NB4 (cell line): ENCODE data around the gene GXYLT2.
A peak's percentile ranks its signal among the peaks of the same experiment; 100 is the strongest.
"Not testable (repeated sequence)": the region's sequence is repeated elsewhere in the genome, so short reads cannot be mapped to it uniquely, and the experiment has no call there.

ENCODE experiments used
- DNase-seq: peaks from one replicate; pipeline ENCODE4 v3.0.0; 2010; ENCODE audit warnings: low read depth
- H3K4me3 ChIP-seq: one replicate; pipeline ENCODE4 v1.5.1; 2011; ENCODE audit warnings: mild to moderate bottlenecking, low read depth, low read length, moderate library complexity
- MYC ChIP-seq: IDR thresholded peaks from 2 replicates; pipeline ENCODE4 v1.6.1; 2011; ENCODE audit warnings: low read depth, low read length
- POLR2A ChIP-seq: IDR thresholded peaks from 2 replicates; pipeline ENCODE4 v1.6.1; 2011; ENCODE audit warnings: mild to moderate bottlenecking; ENCODE audit not compliant: insufficient read length; ENCODE audit errors: extremely low read depth
- TF ChIP-seq, protein P1 (sequence below): IDR thresholded peaks from 2 replicates; pipeline ENCODE4 v1.6.1; 2011; ENCODE audit warnings: low read depth, low read length
- TF ChIP-seq, protein P2 (sequence below): IDR thresholded peaks from one replicate; pipeline ENCODE4 v1.5.1; 2012; ENCODE audit warnings: low read depth, low read length

The GXYLT2 gene

DNA sequence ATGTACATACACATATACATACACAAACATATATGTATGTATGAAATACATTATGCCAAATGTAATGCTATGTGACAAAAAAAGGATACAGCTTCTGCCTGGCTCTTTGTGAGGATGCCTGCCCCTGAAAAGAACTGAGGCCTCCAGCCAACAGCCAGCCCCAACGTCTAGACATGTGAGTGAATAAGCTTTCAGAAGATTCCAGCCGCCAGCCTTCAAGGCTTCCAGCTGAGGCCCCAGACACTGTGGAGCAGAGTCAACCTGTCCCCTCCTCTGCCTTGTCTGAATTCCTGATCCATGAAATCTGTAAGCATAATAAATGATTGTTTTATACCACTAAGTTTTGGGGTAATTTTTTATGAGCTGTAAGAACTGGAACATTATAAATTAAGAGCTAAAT, 24.7 kb downstream of the GXYLT2 start:
- DNase-seq = no peak
- TF ChIP-seq POLR2A (no peak), MYC (no peak)
- TF ChIP-seq, protein P1, sequence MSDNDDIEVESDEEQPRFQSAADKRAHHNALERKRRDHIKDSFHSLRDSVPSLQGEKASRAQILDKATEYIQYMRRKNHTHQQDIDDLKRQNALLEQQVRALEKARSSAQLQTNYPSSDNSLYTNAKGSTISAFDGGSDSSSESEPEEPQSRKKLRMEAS = no peak
- TF ChIP-seq, protein P2, sequence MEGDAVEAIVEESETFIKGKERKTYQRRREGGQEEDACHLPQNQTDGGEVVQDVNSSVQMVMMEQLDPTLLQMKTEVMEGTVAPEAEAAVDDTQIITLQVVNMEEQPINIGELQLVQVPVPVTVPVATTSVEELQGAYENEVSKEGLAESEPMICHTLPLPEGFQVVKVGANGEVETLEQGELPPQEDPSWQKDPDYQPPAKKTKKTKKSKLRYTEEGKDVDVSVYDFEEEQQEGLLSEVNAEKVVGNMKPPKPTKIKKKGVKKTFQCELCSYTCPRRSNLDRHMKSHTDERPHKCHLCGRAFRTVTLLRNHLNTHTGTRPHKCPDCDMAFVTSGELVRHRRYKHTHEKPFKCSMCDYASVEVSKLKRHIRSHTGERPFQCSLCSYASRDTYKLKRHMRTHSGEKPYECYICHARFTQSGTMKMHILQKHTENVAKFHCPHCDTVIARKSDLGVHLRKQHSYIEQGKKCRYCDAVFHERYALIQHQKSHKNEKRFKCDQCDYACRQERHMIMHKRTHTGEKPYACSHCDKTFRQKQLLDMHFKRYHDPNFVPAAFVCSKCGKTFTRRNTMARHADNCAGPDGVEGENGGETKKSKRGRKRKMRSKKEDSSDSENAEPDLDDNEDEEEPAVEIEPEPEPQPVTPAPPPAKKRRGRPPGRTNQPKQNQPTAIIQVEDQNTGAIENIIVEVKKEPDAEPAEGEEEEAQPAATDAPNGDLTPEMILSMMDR = no peak
- H3K4me3 ChIP-seq = no peak overlapping the region

DNA sequence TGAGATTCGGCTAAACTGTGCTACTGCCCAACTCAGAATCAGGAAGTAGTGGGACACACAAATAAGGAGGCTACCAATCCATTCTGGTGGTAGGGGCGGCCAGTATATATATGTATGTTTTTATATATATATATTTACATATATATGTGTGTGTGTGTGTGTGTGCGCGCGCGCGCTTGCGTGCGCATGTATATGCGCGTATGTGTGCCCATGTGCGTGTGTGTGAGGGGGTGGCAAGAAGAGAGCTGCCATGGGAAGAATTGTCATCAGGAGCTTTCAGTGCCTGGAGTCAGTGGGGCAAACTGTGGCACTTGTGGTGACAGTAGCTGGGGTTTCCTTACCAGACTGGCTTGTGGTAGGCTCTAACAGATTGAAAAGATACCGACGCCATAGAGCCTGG, 26.5 kb downstream of the GXYLT2 start:
- DNase-seq = no peak
- no peak overlapping the region for H3K4me3 ChIP-seq
- TF ChIP-seq, protein P1 = no peak

DNA sequence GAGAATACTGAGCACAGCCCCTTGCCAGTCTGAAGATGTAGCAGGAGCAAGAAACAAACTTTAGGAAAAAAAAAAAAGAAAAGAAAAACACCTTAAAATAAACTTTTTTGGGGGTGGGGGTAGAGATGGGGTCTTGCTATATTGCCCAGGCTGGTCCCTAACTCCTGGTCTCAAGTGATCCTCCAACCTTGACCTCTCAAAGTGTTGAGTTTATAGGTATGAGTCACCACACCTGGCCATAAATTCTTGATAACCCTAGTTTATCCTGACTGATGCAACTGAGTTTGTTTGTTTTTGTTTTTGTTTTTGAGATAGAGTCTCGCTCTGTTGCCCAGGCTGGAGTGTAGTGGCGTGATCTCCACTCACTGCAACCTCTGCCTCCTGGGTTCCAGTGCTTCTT, 28.4 kb downstream of the GXYLT2 start:
- H3K4me3 ChIP-seq = no peak overlapping the region
- no peak for TF ChIP-seq POLR2A
- TF ChIP-seq MYC = no peak
- TF ChIP-seq, protein P1 = no peak
- TF ChIP-seq, protein P2 = no peak
- DNase-seq = no peak

DNA sequence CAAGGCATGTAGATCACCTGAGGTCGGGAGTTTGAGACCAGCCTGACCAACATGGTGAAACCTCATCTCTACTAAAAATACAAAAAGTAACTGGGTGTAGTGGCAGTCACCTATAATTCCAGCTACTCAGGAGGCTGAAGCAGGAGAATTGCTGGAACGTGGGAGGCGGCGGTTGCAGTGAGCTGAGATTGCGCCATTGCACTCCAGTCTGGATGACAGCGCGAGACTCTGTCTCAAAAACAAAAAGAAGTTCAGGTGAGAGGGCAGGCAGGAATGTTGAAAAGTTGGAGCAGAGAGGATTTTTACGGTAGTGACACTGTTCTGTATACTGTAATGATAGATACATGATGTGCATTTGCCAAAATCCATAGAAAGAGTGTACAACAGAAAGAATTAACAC, 31.7 kb downstream of the GXYLT2 start:
- DNase-seq = no peak
- H3K4me3 ChIP-seq = no peak overlapping the region
- TF ChIP-seq, protein P2 = no peak
- no peak for TF ChIP-seq MYC

DNA sequence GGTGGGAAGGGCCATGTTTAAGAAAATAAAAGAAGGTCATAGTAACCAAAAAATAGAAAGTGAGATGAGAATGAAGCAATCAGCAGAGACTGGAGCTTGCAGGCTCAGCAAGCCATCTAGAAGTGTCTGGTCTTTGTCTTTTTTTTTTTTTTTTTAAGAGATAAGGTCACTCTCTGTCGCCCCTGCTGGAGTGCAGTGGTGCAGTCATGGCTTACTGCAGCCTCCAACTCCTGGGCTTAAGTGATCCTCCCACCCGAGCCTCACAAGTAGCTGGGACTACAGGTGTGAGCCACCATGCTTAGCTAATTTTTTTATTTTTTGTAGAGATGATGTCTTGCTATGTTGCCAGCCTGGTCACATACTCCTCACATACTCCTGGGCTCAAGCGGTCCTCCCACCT, 36.2 kb downstream of the GXYLT2 start:
- peak; percentile 21 for DNase-seq
- H3K4me3 ChIP-seq = no peak overlapping the region
- no peak for TF ChIP-seq POLR2A
- TF ChIP-seq, protein P2 = peak; percentile 15
- TF ChIP-seq, protein P1 = no peak
- TF ChIP-seq MYC = no peak

DNA sequence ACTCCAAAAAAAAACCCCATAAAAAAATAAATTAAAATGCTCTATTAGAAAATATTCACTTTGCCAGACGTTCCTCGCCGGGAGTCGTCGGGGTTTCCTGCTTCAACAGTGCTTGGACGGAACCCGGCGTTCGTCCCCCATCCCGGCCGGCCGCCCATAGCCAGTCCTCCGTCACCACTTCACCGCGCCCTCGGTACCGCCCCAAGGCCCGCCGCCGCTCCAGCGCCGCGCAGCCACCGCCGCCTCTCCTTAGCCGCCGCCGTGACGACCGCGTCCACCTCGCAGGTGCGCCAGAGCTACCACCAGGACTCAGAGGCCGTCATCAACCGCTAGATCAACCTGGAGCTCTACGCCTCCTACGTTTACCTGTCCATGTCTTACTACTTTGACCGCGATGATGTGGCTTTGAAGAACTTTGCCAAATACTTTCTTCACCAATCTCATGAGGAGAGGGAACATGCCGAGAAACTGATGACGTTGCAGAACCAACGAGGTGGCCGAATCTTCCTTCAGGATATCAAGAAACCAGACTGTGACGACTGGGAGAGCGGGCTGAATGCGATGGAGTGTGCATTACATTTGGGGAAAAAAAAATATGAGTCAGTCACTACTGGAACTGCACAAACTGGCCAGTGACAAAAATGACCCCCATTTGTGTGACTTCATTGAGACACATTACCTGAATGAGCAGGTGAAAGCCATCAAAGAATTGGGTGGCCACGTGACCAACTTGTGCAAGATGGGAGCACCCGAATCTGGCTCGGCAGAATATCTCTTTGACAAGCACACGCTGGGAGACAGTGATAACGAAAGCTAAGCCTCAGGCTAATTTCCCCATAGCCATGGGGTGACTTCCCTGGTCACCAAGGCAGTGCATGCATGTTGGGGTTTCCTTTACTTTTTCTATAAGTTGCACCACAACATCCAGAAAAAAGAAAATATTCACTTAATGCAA, 41.2 kb downstream of the GXYLT2 start:
- not testable (repeated sequence) for DNase-seq, H3K4me3 ChIP-seq

DNA sequence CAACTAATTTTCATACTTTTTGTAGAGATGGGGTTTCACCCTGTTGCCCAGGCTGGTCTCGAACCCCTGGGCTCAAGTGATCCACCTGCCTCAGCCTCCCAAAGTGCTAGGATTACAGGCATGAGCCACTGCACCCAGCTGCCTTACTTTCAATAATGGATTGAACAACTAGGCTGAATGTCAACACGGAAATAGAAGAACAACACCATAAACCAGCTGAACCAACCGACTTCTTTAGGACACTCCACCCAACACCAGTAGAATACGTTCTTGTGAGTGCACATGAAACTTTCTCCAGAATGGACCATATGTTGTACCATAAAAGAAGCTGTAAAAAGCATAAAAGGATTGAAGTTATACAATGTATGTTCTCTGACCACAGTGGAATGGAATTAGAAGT, 42.9 kb downstream of the GXYLT2 start:
- DNase-seq = no peak
- TF ChIP-seq, protein P1 = no peak
- no peak for TF ChIP-seq MYC
- TF ChIP-seq POLR2A = no peak
- TF ChIP-seq, protein P2 = no peak

More for the DNA sequence above, 42.9 kb downstream of the GXYLT2 start:
- H3K4me3 ChIP-seq = no peak overlapping the region
